Stimulated activated CD8-positive, alpha-beta memory T cell treated with anti-CD3 and anti-CD28 coated beads, Interleukin-4, amount 100 ng/mL, for 4 hours (primary cell): ENCODE data around the gene TAS2R1.

Experiments used
- DNase-seq, 2 donors: peaks; one replicate each; pipeline ENCODE4 v3.0.0-alpha.2; 2020; ENCODE audit warnings: low read depth in 2 of 2, low spot score in 1 of 2

The TAS2R1 gene, protein sequence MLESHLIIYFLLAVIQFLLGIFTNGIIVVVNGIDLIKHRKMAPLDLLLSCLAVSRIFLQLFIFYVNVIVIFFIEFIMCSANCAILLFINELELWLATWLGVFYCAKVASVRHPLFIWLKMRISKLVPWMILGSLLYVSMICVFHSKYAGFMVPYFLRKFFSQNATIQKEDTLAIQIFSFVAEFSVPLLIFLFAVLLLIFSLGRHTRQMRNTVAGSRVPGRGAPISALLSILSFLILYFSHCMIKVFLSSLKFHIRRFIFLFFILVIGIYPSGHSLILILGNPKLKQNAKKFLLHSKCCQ

DNA sequence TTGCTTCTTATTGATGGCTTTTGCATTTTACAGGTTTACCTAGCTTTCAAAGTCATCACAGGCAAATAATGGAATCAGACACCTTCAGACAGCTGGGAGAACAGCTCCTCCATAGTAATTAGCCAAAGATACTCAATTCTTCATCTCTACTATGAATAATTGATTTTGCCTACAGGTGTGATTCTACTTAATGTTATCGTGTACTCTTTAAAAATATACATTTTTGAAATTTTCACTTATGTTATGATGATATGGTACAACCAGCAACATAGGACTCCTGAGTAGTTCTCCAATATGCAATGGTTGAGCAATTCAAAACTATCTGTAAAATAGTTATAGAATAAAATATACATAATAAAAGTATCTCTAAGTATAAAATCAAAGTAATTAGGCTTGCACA lies at the start of gene TAS2R1:
Gene TAS2R1 (minus strand): TSS at position 101 of the 400 bp plus-strand sequence. CDS start 319 bp downstream, outside the sequence.
- no peak for DNase-seq

DNA sequence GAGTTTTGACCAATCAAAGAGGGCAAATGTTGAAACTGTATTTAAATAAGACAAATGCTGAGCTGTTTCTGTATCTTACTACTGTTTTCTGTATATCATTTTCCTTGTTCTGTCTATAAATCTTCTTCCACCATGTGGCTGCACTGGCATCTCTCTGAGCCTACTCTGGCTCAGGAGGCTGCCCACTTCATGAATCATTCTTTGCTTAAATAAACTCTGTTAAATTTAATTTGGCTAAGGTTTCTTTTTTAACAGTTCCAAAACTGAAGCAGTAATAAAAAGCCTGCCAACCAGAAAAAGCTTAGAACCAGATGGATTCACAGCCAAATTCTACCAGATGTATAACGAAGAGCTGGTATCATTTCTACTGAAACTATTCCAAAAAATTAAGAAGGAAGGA lies 40.2 kb upstream of the TAS2R1 start:
- no peak for DNase-seq

DNA sequence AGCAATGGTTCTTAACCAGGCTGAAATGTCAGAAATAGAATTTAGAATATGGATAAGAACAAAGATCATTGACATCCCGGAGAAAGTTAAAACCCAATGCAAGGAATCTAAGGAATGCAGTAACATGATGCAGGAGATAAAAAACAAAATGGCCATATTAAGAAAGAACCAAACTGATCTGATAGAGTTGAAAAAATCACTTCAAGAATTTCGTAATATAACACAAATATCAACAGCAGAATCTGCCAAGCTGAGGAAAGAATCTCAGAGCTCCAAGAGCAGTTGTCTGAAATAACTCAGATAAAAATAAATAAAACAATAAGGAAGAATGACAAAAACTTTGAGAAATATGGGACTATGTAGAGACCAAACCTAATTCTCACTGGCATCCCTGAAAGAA lies 37.8 kb upstream of the TAS2R1 start:
- no peak for DNase-seq

DNA sequence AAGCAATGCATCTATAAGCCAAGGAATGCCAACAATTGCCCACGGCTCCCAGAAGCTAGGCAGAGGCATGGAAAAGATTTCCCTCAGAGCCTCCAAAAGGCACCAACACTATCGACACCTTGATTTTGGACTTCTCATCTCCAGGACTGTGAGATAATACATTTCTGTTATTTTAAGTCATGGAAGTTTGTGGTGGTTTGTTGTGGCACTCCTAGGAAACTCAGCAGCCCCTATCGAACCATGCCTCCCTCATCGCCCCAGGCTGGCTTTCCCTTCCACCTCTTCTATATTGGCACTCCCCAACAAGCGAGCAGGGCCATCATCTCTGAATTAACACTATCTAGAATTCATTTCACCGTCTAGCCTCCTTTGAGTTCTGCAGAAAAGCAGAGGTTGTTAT lies 33.7 kb upstream of the TAS2R1 start:
- DNase-seq, result no peak

DNA sequence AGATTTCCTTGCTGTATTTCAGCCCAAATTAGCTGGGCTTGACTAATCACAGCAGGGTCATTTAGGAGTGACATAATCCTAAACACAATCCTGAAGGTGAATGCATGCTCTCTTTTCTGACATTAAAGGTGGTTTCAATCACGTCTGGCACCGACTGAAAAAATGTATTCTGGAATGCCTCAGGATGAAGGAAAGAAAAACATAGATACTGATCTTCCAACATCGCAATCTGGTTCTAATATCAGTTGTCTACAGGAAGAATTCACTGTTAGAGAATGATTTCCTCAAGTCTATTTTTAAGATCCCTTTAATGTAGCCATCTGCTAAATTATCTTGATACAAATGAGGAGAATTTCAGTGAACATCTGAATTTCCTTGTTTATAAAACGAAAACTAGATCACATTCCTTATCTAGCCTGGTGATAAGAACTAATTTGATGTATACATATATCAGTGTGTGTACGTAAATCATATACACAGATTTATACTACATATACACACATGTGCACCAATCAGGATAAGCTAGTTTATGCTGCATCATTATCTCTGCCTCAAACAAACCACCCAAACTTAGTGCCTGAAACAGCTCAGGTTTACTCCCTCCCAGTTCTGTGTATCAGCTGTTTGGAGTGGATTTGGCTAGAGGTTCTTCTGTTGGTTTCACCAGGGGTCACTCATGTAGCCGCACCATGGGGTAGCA lies 31.3 kb upstream of the TAS2R1 start:
- no peak for DNase-seq

DNA sequence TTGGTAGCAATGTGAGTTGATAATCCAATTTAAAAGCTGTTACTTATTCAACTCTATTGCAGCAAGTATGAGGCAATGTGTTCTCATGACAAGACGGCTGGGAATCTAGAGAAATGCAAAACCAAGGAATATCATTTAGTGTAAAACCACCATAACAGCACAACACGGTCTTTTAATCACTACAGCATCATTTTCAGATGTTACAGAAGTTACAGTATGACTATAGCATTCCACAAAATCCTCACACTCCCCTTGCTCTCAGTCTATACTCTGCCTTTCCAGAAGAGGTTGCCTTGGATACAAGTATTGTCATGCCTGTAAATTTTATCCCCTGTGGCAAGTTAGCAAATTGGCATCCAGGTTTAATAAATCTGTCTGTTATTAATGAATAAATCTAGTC lies 28.6 kb upstream of the TAS2R1 start:
- no peak for DNase-seq

DNA sequence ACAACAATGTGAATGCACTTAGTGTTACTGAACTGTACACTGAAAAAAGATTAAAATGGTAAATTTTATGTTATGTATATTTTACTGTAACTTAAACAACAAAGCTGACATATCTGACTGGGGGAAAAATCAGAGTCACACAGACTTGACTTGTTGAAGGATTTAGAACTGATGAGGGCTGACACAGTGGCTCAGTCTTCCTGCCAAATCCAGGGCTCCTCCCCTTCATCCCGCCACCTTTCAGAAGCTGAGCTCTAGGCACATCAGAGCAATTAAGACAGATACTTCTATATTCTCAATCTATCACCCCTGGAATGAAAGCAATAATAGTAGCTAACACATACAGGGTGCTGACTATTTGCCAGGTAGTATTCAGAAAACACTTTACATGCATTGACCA lies 27.7 kb upstream of the TAS2R1 start:
- no peak for DNase-seq

DNA sequence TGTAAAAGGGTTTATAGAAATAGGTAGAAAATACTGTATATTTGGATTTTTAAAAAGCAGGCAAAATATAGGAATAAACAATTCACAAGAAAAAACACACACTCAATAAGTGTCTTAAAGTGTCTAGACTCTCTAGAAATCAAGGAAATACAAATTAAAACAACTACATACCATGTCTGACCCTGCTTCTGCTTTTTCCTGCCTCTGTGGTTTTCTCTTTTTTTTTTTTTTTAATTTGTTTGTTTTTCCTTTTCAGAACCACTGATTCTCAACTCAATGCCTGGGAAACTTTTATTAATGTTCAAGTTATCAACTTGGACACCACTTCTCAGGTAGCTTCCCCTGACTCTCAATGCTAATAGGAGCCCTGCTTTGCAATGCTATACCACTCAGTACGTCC lies 25.5 kb upstream of the TAS2R1 start:
- DNase-seq, result no peak

DNA sequence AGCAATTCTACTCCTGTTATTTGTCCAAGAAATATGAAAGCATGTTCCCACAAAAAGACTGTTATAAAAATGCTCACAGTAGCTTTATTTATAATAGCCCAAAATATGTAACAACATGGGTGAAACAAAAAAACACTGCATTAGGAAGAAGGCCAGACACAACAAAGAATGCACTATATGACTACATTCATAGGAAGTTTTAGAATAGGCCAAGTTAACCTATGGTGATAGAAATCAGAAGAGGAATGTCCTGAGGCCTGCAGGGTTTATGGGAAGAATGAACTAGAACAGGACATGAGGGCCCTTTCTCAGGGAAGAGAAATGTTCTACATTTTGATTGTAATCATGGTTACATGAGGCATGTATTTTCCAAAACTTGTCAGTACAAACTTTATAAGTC lies 24.7 kb upstream of the TAS2R1 start:
- DNase-seq, result no peak

DNA sequence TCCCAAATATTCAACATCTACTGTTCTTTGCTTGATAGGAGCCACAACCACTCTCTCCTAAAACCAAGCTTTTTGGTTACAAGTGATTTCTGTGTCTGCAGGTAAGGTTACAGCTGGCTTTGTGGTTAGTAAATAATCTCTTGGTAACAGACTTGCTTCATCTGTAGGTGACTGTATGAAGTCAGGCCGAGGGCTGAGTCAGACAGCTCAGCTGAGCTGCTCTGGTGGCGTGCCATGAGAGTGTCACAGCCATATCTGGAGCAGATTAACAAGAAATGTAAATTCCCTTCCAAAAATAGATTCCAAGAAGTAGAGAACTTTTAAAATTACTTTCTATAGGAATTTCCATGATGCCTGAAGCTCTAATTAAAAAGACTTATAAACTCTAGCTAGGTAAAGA lies 23.7 kb upstream of the TAS2R1 start:
- no peak for DNase-seq

DNA sequence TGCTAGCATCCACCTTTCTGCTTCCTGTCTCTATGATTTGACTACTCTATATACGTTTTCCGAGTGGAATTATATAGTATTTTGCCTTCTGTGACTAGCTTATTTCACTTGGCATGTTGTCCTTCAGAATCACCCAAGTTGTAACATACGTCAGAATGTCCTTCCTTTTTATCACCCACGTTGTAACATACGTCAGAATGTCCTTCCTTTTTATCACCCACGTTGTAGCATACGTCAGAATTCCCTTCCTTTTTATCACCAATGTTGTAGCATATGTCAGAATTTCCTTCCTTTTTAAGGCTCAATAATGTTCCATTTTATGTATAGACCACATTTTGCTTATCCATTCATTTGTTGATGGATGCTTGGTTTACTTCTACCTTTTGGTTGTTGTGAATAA lies 22.9 kb upstream of the TAS2R1 start:
- DNase-seq, result no peak

DNA sequence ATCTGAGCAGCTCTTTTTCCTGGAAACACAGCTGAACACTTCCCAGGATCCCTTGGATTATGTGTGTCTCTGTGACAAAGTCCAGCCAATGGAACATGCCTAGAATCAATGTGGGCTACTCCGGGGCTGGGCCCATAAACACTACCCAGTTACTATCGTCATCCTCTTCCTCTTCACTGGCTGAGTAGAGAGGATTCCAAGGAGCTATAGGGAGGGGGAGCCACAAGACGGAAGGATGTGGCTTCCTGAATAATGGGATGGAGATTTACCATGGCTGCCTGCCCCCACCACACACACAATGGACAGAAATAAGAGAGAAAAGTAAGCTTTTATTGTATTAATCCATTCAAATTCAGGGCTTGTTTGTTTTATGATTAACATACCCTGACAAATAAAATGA lies 22.1 kb upstream of the TAS2R1 start:
- DNase-seq, result no peak

DNA sequence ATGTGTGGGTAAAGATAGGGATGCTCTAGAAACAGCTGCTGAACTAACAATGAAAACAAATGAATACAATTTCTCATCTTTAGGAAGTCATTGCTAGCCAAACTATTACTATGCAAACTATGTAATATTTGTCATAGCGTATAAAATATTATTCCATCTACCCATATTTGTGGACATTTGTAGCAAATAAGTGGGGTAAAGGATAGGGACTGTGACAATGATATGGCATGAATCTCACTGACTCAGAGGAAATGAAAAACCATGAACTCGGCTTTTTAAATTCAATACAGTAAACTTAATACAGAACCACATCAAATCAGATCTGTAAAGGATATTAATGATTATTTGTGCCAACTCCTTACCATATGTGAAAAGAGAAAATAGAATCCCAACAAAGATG lies 16.7 kb upstream of the TAS2R1 start:
- DNase-seq, result no peak

DNA sequence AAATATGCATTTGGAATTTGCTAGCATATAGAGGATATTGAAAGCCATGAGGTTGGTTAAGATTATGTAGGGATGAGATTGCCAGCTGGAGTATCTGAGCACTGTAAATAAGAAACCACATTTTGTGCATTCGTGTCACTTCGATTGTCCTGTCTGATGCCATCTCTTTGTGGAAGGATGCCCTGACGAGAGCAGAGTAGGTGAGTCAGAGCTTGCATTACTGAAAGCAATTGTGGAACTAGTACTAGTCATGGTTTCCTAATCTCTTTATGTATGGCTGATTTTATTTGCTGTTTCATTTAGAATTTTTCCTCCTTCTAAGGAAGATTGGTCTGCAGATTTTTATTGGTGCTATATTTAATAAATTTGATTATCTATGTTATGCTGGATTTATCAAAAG lies 14.5 kb upstream of the TAS2R1 start:
- DNase-seq, result no peak

DNA sequence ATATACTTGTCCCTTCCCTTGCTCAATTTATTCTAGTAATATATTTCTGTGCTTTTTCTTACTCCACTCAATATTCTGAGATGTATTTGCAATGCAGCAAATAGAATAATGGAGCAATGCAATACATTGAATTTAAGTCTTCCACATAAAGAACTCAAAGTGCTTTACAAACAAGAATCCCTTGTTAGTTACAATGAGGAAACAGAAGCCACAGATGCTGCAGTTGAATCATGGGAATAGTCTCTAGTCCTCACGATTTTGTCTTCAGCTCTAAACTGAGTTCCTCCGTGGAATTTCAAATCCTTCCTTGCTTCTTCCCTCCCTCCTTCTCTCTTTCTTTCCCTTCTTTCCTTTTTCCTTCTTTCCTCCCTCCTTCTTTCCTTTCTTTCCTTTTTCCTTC lies 12.5 kb upstream of the TAS2R1 start:
- DNase-seq, result no peak

DNA sequence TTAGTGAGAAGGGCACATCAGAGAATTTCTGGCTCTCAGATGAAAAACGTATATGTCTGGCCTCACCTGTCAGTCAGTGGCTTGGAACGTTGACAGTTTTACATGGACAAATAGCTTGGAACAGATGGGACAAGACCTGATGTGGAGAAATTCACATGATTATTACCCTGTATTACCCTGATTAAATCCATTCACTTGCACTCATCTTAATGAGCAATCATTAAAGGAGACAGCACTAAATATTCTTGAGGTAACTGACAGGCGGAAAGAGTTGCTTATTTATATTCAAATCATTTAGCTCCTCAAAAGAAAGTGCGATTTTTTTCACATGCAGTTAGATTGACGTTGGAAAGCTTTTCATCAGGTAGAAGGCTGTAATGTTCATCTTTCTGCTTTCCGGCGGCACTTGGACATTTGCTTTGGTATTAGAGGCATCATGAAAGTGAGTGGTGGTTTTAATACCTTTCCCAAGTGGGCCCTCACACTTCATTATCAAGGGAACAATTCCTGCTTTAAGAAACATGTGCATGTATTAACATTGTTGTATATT lies 11.7 kb upstream of the TAS2R1 start:
- DNase-seq, result no peak

DNA sequence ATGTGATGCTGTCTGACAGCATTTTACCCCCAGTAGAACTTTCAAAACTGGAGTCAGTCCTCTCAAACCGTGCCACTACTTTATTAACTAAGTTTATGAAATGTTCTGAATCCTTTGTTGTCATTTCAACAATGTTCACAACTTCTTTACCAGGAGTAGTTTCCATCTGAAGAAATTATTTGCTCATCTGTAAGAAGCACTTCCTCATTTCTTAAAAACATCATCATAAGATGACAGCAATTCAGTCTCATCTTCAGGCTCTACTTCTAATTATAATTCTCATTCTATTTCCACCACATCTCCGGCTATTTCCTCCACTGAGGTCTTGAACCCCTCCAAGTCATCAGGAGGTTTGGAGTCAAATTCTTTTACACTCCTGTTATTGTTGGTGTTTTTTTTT lies 2.3 kb upstream of the TAS2R1 start:
- DNase-seq, result no peak

DNA sequence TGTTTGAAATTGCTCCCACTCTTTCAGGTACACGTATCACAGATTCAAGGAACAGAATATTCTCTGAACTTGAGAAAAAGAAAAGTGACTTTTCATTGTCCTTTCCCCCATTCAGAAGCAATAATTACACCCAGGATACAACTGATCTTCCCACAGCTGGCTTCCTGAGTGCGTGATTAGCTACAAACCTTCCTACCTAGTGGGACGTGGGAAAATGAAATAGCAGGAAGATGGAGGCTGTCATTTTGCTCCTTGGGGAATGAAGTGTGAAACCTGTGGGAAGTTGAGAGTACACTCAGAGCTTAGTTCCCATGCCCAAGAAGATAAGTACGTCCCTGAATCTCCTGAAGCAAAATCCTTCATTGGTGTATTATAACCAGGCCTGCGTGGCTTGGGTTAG lies 2.6 kb downstream of the TAS2R1 start:
- no peak for DNase-seq

DNA sequence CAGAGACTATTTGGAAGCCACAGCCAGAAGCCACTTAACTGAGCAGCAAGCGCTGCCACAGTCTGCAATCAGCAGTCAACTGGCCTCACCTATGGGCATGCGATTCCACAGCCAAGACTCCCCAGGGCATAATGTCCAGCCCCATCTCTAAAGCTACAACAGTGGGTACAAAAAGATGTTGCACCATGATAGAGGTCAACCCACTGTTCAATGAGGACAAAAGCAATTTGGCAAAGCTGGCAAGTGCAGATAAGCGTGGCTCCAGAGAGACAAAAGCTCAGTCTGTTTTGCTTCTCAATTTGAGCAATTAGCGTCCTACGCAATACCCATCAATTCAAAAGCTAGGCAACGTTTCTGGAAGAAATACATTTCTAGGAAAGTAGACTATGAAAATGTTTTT lies 3.2 kb downstream of the TAS2R1 start:
- no peak for DNase-seq

DNA sequence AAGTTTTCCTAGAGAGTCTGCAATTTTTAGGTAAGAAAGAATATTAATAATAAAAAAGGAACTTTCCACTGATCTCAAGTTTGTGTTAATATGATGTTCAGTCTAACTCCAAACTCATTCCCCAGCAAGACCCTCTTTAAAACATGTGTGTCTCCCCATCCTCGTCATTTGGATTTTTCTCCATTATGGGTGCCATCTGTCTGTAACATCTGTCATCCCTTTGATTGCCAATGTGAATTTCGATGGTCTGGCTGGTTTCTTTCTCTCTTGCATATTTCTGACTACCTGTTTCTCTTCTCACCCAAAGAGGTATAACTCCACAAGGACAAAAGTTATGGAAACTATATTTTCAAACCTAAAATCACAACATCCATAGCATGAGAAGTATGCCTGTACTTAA lies 4.4 kb downstream of the TAS2R1 start:
- DNase-seq, result no peak

DNA sequence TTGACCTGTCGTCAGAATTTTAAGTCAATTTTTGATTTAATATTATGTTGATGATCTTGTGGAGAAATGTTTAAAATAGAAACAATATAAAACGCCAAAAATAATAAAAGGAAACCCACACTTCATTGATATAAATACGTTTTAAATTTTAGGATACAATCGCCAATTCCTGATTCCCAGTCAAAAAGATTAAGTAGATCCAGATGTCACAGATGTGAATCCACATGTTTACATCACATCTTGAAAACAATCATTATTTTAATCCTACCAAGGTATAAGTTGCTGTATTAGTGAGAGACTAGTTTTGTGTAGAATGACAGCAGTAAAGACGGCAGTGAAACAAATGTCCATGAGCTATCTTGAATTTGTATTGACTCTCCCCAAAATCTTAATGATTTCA lies 4.9 kb downstream of the TAS2R1 start:
- no peak for DNase-seq

DNA sequence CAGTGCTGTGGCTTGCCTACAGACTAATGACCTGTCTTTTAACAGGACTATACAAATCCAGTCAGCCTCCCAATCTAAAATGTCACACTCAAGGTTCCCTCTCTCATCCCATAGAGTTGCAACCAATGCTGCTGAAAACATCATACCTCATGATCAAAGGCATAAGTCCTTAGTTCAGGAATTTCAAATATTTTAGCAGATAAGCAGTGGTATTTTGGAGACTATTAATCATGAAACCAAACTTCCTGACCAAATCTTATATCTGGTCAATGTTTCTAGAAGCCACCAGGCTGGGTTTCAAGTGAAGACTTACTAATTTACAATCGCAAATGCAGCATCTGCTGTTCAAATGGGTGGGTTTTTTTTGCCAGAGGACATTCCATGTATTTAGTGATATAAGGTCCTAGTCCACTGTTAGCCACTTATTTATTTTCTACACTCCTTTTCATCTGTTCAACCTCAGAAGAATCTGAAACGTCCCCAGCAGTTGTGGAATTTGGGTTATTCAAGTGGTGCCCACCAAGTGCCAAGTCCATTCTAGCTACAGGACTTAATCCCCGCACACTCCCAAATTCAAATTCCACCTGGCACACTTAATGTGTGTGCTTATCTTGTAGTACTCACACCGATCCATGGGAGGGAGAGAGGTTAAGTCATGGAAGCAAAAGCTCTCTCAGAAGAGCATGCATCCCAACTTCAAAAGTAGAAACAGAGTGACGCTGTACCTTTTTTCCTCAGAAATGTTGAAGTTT lies 5.8 kb downstream of the TAS2R1 start:
- DNase-seq, result no peak
